Vagina (tissue), 2 donors: ENCODE measurements around the gene LINGO4.
"Not testable (repeated sequence)": the region's sequence is repeated elsewhere in the genome, so short reads cannot be mapped to it uniquely, and the experiment has no call there.

Experiments used
- POLR2A ChIP-seq, 2 donors: fragments of 450-650 bp; IDR thresholded peaks; one replicate each; pipeline ENCODE4 v1.6.1; 2017; ENCODE audit warnings: antibody characterized with exemption in 2 of 2, mild to moderate bottlenecking in 2 of 2, moderate library complexity in 2 of 2
- POLR2AphosphoS5 ChIP-seq, 2 donors: sonication (generic); formaldehyde crosslinking; IDR thresholded peaks; one replicate each; pipeline ENCODE4 v1.9.0; 2017; ENCODE audit warnings: antibody characterized with exemption in 2 of 2, mild to moderate bottlenecking in 2 of 2, low read depth in 1 of 2; ENCODE audit not compliant: insufficient read depth in 1 of 2
- TF ChIP-seq, protein P1 (sequence below), 3 experiments: fragments of 450-650 bp in 2 of 3; fragments of 200-600 bp in 1 of 3; sonication (generic) in 1 of 3; IDR thresholded peaks; one replicate each; pipeline ENCODE4 v1.5.1; 2017 to 2019; ENCODE audit warnings: antibody characterized with exemption in 3 of 3, mild to moderate bottlenecking in 2 of 3, moderate library complexity in 2 of 3

GRCh38 chr1:151780736-151781135, 24.5 kb downstream of the LINGO4 start:
- TF ChIP-seq POLR2AphosphoS5 (IDR thresholded peaks at IDR 0.05; ENCODE audit: insufficient read depth in 1 of 2, low read depth in 1 of 2); POLR2A (IDR thresholded peaks at IDR 0.05): not testable (repeated sequence)
- TF ChIP-seq, protein P1, sequence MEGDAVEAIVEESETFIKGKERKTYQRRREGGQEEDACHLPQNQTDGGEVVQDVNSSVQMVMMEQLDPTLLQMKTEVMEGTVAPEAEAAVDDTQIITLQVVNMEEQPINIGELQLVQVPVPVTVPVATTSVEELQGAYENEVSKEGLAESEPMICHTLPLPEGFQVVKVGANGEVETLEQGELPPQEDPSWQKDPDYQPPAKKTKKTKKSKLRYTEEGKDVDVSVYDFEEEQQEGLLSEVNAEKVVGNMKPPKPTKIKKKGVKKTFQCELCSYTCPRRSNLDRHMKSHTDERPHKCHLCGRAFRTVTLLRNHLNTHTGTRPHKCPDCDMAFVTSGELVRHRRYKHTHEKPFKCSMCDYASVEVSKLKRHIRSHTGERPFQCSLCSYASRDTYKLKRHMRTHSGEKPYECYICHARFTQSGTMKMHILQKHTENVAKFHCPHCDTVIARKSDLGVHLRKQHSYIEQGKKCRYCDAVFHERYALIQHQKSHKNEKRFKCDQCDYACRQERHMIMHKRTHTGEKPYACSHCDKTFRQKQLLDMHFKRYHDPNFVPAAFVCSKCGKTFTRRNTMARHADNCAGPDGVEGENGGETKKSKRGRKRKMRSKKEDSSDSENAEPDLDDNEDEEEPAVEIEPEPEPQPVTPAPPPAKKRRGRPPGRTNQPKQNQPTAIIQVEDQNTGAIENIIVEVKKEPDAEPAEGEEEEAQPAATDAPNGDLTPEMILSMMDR (IDR thresholded peaks at IDR 0.05), result not testable (repeated sequence)
